AG10803 (cell line): Measurements from ENCODE around the gene GADD45GIP1.
"Not testable (repeated sequence)": the region's sequence is repeated elsewhere in the genome, so short reads cannot be mapped to it uniquely, and the experiment has no call there.

Source experiments
- DNase-seq: peaks from one replicate; pipeline ENCODE4 v3.0.0; 2010; ENCODE audit warnings: low read depth
- H3K4me3 ChIP-seq: 2 replicates; pipeline ENCODE4 v1.5.1; 2011; ENCODE audit warnings: mild to moderate bottlenecking, low read length, control low read depth
- TF ChIP-seq, protein P1 (sequence below): conservative IDR thresholded peaks from 2 replicates; pipeline ENCODE4 v1.5.1; 2011; ENCODE audit warnings: mild to moderate bottlenecking, low read length, control low read depth, inconsistent platforms

GADD45GIP1 gene

GRCh38 chr19:12955996-12956395 is 1.0 kb downstream of the GADD45GIP1 start:
- no peak for DNase-seq
- TF ChIP-seq, protein P1, sequence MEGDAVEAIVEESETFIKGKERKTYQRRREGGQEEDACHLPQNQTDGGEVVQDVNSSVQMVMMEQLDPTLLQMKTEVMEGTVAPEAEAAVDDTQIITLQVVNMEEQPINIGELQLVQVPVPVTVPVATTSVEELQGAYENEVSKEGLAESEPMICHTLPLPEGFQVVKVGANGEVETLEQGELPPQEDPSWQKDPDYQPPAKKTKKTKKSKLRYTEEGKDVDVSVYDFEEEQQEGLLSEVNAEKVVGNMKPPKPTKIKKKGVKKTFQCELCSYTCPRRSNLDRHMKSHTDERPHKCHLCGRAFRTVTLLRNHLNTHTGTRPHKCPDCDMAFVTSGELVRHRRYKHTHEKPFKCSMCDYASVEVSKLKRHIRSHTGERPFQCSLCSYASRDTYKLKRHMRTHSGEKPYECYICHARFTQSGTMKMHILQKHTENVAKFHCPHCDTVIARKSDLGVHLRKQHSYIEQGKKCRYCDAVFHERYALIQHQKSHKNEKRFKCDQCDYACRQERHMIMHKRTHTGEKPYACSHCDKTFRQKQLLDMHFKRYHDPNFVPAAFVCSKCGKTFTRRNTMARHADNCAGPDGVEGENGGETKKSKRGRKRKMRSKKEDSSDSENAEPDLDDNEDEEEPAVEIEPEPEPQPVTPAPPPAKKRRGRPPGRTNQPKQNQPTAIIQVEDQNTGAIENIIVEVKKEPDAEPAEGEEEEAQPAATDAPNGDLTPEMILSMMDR: no peak

DNA sequence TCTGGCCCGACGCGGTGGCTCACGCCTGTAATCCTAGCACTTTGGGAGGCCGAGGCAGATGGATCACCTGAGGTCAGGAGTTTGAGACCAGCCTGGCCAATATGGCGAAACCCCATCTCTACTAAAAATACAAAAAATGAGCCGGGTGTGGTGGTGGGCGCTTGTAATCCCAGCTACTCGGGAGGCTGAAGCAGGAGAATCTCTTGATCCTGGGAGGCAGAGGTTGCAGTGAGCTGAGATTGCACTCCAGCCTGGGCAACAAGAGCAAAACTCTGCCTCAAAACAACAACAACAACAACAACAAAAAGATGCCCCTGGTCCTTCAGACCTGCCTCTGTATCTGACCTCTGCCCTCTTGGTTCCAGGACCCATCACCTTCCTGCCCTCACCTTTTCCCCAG is 1.4 kb downstream of the GADD45GIP1 start:
- H3K4me3 ChIP-seq: peak overlapping the region; percentile 95
- not testable (repeated sequence) for DNase-seq

More at GRCh38 chr19:12955996-12956395, 1.0 kb downstream of the GADD45GIP1 start:
- peak overlapping the region; percentile 95 for H3K4me3 ChIP-seq

DNA sequence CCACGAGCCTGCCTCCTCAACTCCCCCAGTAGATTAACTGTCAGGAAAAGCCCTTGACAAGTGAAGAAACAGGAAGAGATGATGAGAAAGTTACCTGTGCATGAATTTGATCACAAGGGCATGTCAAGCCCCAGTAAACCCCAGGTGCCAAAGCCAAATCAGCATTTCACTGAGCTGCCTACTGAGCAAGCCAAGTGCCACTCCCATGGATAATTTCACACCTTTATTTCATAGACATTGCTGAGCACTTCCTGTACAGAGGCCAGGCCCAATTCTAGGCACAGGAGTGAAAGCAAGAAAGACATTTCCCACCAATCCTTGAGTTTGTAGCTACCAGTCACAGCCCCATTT is 2.4 kb downstream of the GADD45GIP1 start:
- TF ChIP-seq, protein P1: no peak
- H3K4me3 ChIP-seq: no peak overlapping the region
- no peak for DNase-seq

- TF ChIP-seq, protein P1: no peak
- DNase-seq: no peak
- H3K4me3 ChIP-seq: no peak overlapping the region
These were observed 3.0 kb downstream of the GADD45GIP1 start for GRCh38 chr19:12953799-12954611.

- DNase-seq: peak; percentile 35
- H3K4me3 ChIP-seq: no peak overlapping the region
- TF ChIP-seq, protein P1: no peak
These were observed 3.8 kb downstream of the GADD45GIP1 start for GRCh38 chr19:12953138-12953798.

GRCh38 chr19:12952488-12953137 is 4.4 kb downstream of the GADD45GIP1 start:
- DNase-seq: peak; percentile 86
- TF ChIP-seq, protein P1: no peak
- H3K4me3 ChIP-seq: no peak overlapping the region

- H3K4me3 ChIP-seq, DNase-seq: not testable (repeated sequence)
These were observed 5.0 kb downstream of the GADD45GIP1 start for GRCh38 chr19:12952050-12952449.
